HepG2 (cell line): Measurements from ENCODE around the gene SIAE. TPM values are rescaled to one million over a fixed set of nuclear protein-coding genes. Genes with fewer than 3 reads are reported as not detected.

Experiments
- ATAC-seq: fragments of 200-7000 bp; cut with Tn5 transposase; 3 replicates; pipeline ENCODE4 v1.9.1; 2020; ENCODE audit warnings: mild to moderate bottlenecking, moderate library complexity
- BruUV-seq: library from RNA; stranded (reverse); fragments of 400-500 nt; replicated peaks from 2 replicates; lab custom pipeline; 2021; lab: Mats Ljungman, UMichigan
- CTCF ChIA-PET: fragments of 300-600 bp; formaldehyde crosslinking; extraction: SDS; loops from one replicate; lab custom pipeline; 2021; ENCODE audit warnings: low total read pairs, inconsistent platforms, low intra/inter-chr PET ratio; lab: Yijun Ruan, JAX
- POLR2A ChIA-PET: fragments of 350-600 bp; sonication (Branson Sonifier 250); formaldehyde crosslinking; loops from one replicate; lab custom pipeline; 2020; ENCODE audit warnings: antibody characterized with exemption, inconsistent platforms; lab: Yijun Ruan, JAX
- DNase-seq: peaks from one replicate; pipeline ENCODE4 v3.0.0-alpha.2; 2015; ENCODE audit warnings: low spot score
- FAIRE-seq: peaks from 3 replicates; lab custom pipeline; 2011; peaks lifted over from hg19 to GRCh38; lab: Jason Lieb, UNC
- H2AFZ ChIP-seq: one replicate; pipeline ENCODE4 v1.6.1; 2011; ENCODE audit warnings: low read length, inconsistent platforms
- H3K27ac ChIP-seq: fragments of 300-600 bp; 3 replicates; pipeline ENCODE4 v1.8.0; 2011; ENCODE audit warnings: mixed run types, mild to moderate bottlenecking, mixed read lengths, low read length, inconsistent platforms; ENCODE audit not compliant: insufficient read depth; ENCODE audit errors: extremely low read length
- H3K27me3 ChIP-seq, 2 experiments: fragments of 200-600 bp in 1 of 2; 2 replicates in 1 of 2; 3 replicates in 1 of 2; pipeline versions ENCODE4 v1.6.0 to v1.8.0; 2011; ENCODE audit warnings: low read length in 2 of 2, mild to moderate bottlenecking in 2 of 2, moderate library complexity in 2 of 2, inconsistent platforms in 1 of 2; ENCODE audit not compliant: insufficient read depth in 2 of 2, control insufficient read depth in 1 of 2
- H3K36me3 ChIP-seq, 2 experiments: fragments of 200-600 bp in 1 of 2; replicated peaks in 1 of 2; 2 replicates in 1 of 2; 3 replicates in 1 of 2; pipeline versions ENCODE4 v1.5.1 to v1.8.0; 2011; ENCODE audit warnings: low read length in 2 of 2, inconsistent platforms in 1 of 2; ENCODE audit not compliant: insufficient read depth in 2 of 2, control insufficient read depth in 1 of 2
- H3K4me1 ChIP-seq: 2 replicates; pipeline ENCODE4 v1.5.1; 2012; ENCODE audit warnings: low read length, inconsistent platforms; ENCODE audit not compliant: insufficient read depth
- H3K4me2 ChIP-seq: 2 replicates; pipeline ENCODE4 v1.6.0; 2011; ENCODE audit warnings: low read depth, low read length, inconsistent platforms
- H3K4me3 ChIP-seq, 3 experiments: fragments of 200-600 bp in 1 of 3; sonication (generic), shearing (Covaris generic) in 1 of 3; replicated peaks in 1 of 3; 2 replicates each; pipeline ENCODE4 v1.5.1; 2011 to 2016; ENCODE audit warnings: low read length in 3 of 3, inconsistent platforms in 2 of 3, low read depth in 2 of 3, mild to moderate bottlenecking in 2 of 3, control low read depth in 1 of 3, mixed read lengths in 1 of 3; ENCODE audit not compliant: insufficient read depth in 1 of 3
- H3K79me2 ChIP-seq: one replicate; pipeline ENCODE4 v1.6.1; 2011; ENCODE audit warnings: low read length, inconsistent platforms; ENCODE audit not compliant: insufficient read depth
- H3K9ac ChIP-seq: 2 replicates; pipeline ENCODE4 v1.6.0; 2011; ENCODE audit warnings: mild to moderate bottlenecking, low read depth, low read length, inconsistent platforms; ENCODE audit not compliant: insufficient read depth
- H3K9me3 ChIP-seq: 2 replicates; pipeline ENCODE4 v1.5.1; 2012; ENCODE audit warnings: mild to moderate bottlenecking, low read length
- H4K20me1 ChIP-seq: 2 replicates; pipeline ENCODE4 v1.6.0; 2011; ENCODE audit warnings: inconsistent platforms, mild to moderate bottlenecking, low read length, moderate library complexity; ENCODE audit not compliant: insufficient read depth
- BCLAF1 ChIP-seq: fragments of 450-650 bp; IDR thresholded peaks from 2 replicates; pipeline ENCODE4 v1.6.1; 2017; ENCODE audit warnings: mild to moderate bottlenecking
- CHD4 ChIP-seq: fragments of 200-600 bp; sonication (generic); IDR thresholded peaks from 2 replicates; pipeline ENCODE4 v1.7.0; 2017; ENCODE audit warnings: mild to moderate bottlenecking, low read length, borderline replicate concordance
- ISL2 ChIP-seq: sonication (generic); formaldehyde crosslinking; IDR thresholded peaks from 2 replicates; pipeline ENCODE4 v1.5.0; 2020; ENCODE audit warnings: missing genetic modification reagents
- NR2F2 ChIP-seq: IDR thresholded peaks from 2 replicates; pipeline ENCODE4 v1.6.1; 2012; ENCODE audit warnings: low read depth, inconsistent platforms, borderline replicate concordance
- PLRG1 ChIP-seq: fragments of 450-650 bp; conservative IDR thresholded peaks from 2 replicates; pipeline ENCODE4 v1.6.1; 2016
- SAFB2 ChIP-seq: sonication (generic); formaldehyde crosslinking; IDR thresholded peaks from 2 replicates; pipeline ENCODE4 v1.5.1; 2020; ENCODE audit warnings: missing genetic modification reagents, low read depth, mild to moderate bottlenecking, borderline replicate concordance
- SOX6 ChIP-seq, 2 experiments: fragments of 450-650 bp in 1 of 2; sonication (generic) in 1 of 2; formaldehyde crosslinking in 1 of 2; IDR thresholded peaks; 2 replicates each; pipeline versions ENCODE4 v1.4.0 to v1.6.1; 2017 to 2020; ENCODE audit warnings: antibody characterized with exemption in 1 of 2, mild to moderate bottlenecking in 1 of 2, missing genetic modification reagents in 1 of 2
- SP2 ChIP-seq: sonication (generic); formaldehyde crosslinking; IDR thresholded peaks from 2 replicates; pipeline ENCODE4 v1.5.1; 2020; ENCODE audit warnings: mild to moderate bottlenecking, missing genetic modification reagents
- TP53 ChIP-seq: sonication (generic); formaldehyde crosslinking; conservative IDR thresholded peaks from 2 replicates; pipeline ENCODE4 v1.4.0; 2020; ENCODE audit warnings: missing genetic modification reagents
- ZNF275 ChIP-seq: sonication (generic); formaldehyde crosslinking; IDR thresholded peaks from 2 replicates; pipeline ENCODE4 v1.8.0; 2022; ENCODE audit warnings: missing genetic modification reagents, mild to moderate bottlenecking, inconsistent platforms, borderline replicate concordance
- ZNF30 ChIP-seq: sonication (generic); formaldehyde crosslinking; IDR thresholded peaks from 2 replicates; pipeline ENCODE4 v1.5.0; 2020; ENCODE audit warnings: mild to moderate bottlenecking, missing genetic modification reagents
- ZNF788 ChIP-seq: sonication (generic); formaldehyde crosslinking; IDR thresholded peaks from 2 replicates; pipeline ENCODE4 v1.5.0; 2020; ENCODE audit warnings: mild to moderate bottlenecking, missing genetic modification reagents, borderline replicate concordance
- ZZZ3 ChIP-seq: sonication (generic); formaldehyde crosslinking; IDR thresholded peaks from 2 replicates; pipeline ENCODE4 v1.4.0; 2020; ENCODE audit warnings: missing genetic modification reagents, mild to moderate bottlenecking, borderline replicate concordance
- WGBS: methylation state at CpG from one replicate; pipeline ENCODE4 v1.1.6; 2017; ENCODE audit warnings: low lambda C conversion rate; 5-methylcytosine and 5-hydroxymethylcytosine counted together
- in situ Hi-C: cut with HindIII; loops from 2 replicates; pipeline ENCODE4 v1.10.0; 2017; ENCODE audit warnings: low pct_unique_long_range_greater_than_20kb; ENCODE audit not compliant: extremely low pct_ligation_motif_present
- intact Hi-C: fragments of 100-400 bp; cut with micrococcal nuclease; formaldehyde crosslinking; loops from one replicate; pipeline ENCODE4 v1.10.0; 2022; ENCODE audit not compliant: unreplicated experiment
- polyA plus RNA-seq, 8 experiments: library from polyadenylated mRNA; depleted of rRNA in 3 of 8; stranded (reverse) in 7 of 8; unstranded in 1 of 8; fragments of >200 nt; fragmentation: Illumina TruSeq in 4 of 8; extraction: Trizol in 4 of 8; gene quantifications; 2 replicates each; pipeline versions ENCODE4 v1.2.1 to v1.2.3, GENCODE V29; 2011 to 2016; ENCODE audit warnings: low read depth in 4 of 8, missing spikeins in 1 of 8, mixed read lengths in 1 of 8; ENCODE audit not compliant: insufficient read depth in 1 of 8
- total RNA-seq, 5 experiments: library from RNA; depleted of rRNA; stranded (reverse); fragments of >200 nt; fragmentation: Illumina TruSeq; extraction: Trizol; gene quantifications; 2 replicates each; pipeline ENCODE4 v1.2.3, GENCODE V29; 2016; ENCODE audit warnings: low read depth in 1 of 5
- TF ChIP-seq, protein P1 (sequence below): sonication (generic); formaldehyde crosslinking; IDR thresholded peaks from 2 replicates; pipeline ENCODE4 v1.9.0; 2021; ENCODE audit warnings: missing genetic modification reagents, borderline replicate concordance

Gene SIAE
- total and polyA plus RNA-seq, 2 of the 13 experiments (the other 11 are each of a cell fraction or from before 2014, with no cell fraction given), result 7.0 to 22.4 TPM

GRCh38 chr11:124646148-124646547 is 27.4 kb downstream of the SIAE start:
- intact Hi-C loops, result no loop called here
- Histone ChIP-seq H3K4me2 (no peak overlapping the region), H4K20me1 (no peaks in the 10 kb centered on the region), H3K9me3 (no peaks in the 10 kb centered on the region), H3K27ac (no peak overlapping the region), H3K4me3 (no peak overlapping the region), H2AFZ (no peak overlapping the region), H3K9ac (no peak overlapping the region), H3K4me1 (peaks cover 7% of the 10 kb centered on the region), H3K79me2 (no peaks in the 10 kb centered on the region), H3K36me3 (no peaks in the 10 kb centered on the region), H3K27me3 (no peaks in the 10 kb centered on the region)
- no peak for TF ChIP-seq ZNF30
- TF ChIP-seq, protein P1, sequence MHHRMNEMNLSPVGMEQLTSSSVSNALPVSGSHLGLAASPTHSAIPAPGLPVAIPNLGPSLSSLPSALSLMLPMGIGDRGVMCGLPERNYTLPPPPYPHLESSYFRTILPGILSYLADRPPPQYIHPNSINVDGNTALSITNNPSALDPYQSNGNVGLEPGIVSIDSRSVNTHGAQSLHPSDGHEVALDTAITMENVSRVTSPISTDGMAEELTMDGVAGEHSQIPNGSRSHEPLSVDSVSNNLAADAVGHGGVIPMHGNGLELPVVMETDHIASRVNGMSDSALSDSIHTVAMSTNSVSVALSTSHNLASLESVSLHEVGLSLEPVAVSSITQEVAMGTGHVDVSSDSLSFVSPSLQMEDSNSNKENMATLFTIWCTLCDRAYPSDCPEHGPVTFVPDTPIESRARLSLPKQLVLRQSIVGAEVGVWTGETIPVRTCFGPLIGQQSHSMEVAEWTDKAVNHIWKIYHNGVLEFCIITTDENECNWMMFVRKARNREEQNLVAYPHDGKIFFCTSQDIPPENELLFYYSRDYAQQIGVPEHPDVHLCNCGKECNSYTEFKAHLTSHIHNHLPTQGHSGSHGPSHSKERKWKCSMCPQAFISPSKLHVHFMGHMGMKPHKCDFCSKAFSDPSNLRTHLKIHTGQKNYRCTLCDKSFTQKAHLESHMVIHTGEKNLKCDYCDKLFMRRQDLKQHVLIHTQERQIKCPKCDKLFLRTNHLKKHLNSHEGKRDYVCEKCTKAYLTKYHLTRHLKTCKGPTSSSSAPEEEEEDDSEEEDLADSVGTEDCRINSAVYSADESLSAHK, result no peak
- no peak for TF ChIP-seq CHD4
- TF ChIP-seq SP2 (CRISPR knock-in tag), result no peak
- no peak for TF ChIP-seq SAFB2
- no peak for TF ChIP-seq PLRG1
- TF ChIP-seq NR2F2, result no peak
- no peak for TF ChIP-seq SOX6 (IDR thresholded peaks at IDR 0.05)
- TF ChIP-seq SOX6 (CRISPR knock-in tag; IDR thresholded peaks at IDR 0.05), result no peak
- no peak for TF ChIP-seq TP53 (CRISPR knock-in tag)
- TF ChIP-seq ZNF788 (CRISPR knock-in tag), result no peak
- TF ChIP-seq ZZZ3 (CRISPR knock-in tag), result no peak
- TF ChIP-seq ISL2 (CRISPR knock-in tag), result no peak
- TF ChIP-seq ZNF275 (CRISPR knock-in tag), result no peak
- TF ChIP-seq BCLAF1, result no peak
- no peak for ATAC-seq
- DNase-seq, result no peak
- CTCF ChIA-PET, result no interaction called here
- WGBS, result 78% methylated on average over 3 of the region's 3 CpGs
- POLR2A ChIA-PET, result no interaction called here
- FAIRE-seq, result no peak
- no TSS peak for BruUV-seq
- in situ Hi-C loops, result loop anchor here (10.0 kb wide), 1 partner anchor 219 kb away; the partner anchor contains the start of gene ROBO3
